MM.1S (cell line): ENCODE results near the gene MGME1.

ENCODE experiments used
- EZH2 ChIP-seq: fragments of 300-600 bp; sonication (generic); optimal IDR thresholded peaks from 2 replicates; pipeline ENCODE3; 2017; ENCODE audit warnings: low read depth, mild to moderate bottlenecking, antibody characterized with exemption, low read length, mixed read lengths
- EZH2phosphoT487 ChIP-seq: fragments of 300-600 bp; sonication (generic); IDR thresholded peaks from 2 replicates; pipeline ENCODE4 v1.6.1; 2018; ENCODE audit warnings: antibody characterized with exemption, low read length
- TF ChIP-seq, protein P1 (sequence below): fragments of 300-600 bp; sonication (generic); IDR thresholded peaks from 2 replicates; pipeline ENCODE4 v1.5.1; 2016; ENCODE audit warnings: antibody characterized with exemption, low read length, mixed read lengths

DNA sequence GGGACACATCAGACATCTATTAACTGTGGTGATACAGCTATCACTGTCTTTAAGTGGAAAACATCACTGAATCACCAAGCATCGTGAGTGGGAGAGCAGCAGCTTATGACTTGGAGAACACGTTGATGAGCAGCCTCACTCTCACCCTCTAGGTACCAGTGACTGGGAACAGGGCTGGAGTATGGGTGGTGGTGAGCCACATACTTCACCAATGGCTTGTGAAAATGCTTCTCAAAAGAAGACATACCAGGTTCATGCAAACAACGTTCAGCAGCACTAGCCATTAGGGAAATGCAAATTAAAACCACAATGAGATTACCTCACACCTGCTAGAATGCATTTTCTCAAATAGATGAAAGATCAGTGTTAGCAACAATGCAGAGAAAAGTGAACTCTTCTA is 25.5 kb upstream of the MGME1 start:
- TF ChIP-seq, protein P1, sequence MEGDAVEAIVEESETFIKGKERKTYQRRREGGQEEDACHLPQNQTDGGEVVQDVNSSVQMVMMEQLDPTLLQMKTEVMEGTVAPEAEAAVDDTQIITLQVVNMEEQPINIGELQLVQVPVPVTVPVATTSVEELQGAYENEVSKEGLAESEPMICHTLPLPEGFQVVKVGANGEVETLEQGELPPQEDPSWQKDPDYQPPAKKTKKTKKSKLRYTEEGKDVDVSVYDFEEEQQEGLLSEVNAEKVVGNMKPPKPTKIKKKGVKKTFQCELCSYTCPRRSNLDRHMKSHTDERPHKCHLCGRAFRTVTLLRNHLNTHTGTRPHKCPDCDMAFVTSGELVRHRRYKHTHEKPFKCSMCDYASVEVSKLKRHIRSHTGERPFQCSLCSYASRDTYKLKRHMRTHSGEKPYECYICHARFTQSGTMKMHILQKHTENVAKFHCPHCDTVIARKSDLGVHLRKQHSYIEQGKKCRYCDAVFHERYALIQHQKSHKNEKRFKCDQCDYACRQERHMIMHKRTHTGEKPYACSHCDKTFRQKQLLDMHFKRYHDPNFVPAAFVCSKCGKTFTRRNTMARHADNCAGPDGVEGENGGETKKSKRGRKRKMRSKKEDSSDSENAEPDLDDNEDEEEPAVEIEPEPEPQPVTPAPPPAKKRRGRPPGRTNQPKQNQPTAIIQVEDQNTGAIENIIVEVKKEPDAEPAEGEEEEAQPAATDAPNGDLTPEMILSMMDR = no peak
- TF ChIP-seq EZH2phosphoT487 = no peak
- no peak for TF ChIP-seq EZH2
